ENCODE results near the gene MAD1L1. TPM values are rescaled to one million over a fixed set of nuclear protein-coding genes. Genes with fewer than 3 reads are reported as not detected.

MAD1L1 gene
- total RNA-seq, 1 experiment from 2014 or later, result 38.5 TPM

DNA sequence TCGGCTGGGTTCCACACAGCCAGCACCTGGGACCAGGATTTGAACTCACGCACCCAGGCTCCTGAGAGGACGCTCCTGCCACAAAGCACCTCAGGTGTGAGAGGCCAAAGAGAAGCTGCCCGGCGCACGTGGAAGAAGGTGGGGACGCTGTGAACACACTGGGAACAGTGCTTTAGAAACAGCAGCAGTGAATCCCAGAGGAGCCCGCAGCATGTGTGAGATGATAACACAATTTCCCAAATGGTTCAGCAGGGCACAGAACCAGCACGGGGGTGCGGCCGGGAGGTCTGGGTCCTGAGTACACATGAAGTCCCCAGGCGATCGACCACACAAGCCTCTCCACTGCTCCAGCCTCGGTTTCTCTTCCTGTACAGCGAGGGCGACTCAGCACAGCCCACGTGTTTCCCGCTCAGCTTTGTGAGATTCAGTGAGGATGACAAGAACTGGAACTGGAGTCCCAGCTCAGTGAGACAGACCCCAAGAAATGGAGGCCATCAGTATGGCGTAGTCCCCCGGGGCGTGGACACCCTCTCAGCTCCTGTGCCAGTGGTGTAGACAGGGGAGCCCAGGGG lies 188.3 kb downstream of the MAD1L1 start (continued):
- TF ChIP-seq YY1 (IDR thresholded peaks at IDR 0.05; ENCODE audit: extremely low read depth, insufficient replicate concordance, low read depth, low read length) (no peak), TCF7L2 (IDR thresholded peaks at IDR 0.05; ENCODE audit: borderline replicate concordance, extremely low read depth, insufficient read depth, insufficient read length) (no peak), EGR1 (IDR thresholded peaks at IDR 0.05; ENCODE audit: low read depth) (no peak), CBX3 (IDR thresholded peaks at IDR 0.05; ENCODE audit: low read depth) (no peak), ZFX (IDR thresholded peaks at IDR 0.05) (no peak)

DNA sequence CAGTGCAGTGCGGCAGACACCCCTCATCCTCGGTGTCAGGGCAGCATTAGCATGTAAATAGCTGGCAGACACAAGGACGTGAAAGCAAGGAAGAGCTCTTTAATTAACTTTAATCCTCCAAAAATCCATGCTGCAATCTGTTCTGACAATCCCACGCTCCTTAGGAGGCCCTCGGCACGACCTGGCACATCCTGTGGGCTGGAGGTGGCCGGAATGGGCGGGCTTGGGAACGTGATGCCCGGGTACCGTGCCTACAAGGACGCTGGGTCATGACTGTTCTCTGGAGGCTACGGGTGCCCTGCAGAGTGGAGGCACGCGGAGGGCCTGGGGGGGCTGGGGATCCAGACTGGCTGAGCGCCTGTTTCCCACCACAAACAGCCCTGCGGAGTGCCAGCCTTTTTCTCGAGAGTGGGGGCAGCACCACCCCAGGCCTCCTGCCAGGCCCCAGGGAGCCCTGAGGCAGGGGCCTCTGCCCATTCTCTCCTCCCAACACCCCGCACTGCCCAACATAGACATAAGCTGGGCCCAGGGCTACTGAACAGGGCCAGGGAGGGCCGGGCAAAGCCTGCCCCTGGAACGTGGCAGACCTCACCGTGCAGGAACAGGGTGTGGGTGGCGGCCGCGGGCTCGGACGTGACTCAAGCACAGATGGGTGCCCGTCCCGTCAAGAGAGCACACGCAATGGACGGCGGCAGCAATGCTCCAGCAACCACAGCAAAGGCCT lies 189.3 kb downstream of the MAD1L1 start:
- ChIA-PET RAD21 (ENCODE audit: low non-redundant PET in 1 of 2, low total read pairs in 2 of 2, uncharacterized antibody in 2 of 2, unreplicated experiment in 2 of 2) (no interaction called here), POLR2A (no interaction called here), CTCF (no interaction called here)
- Histone ChIP-seq H3K4me3 (replicated peaks in 1 of 2; ENCODE audit: low read depth in 1 of 2, low read length in 2 of 2) (no peak overlapping the region), H3K9me2 (ENCODE audit: insufficient read depth) (no peaks in the 10 kb centered on the region), H3K27me3 (ENCODE audit: insufficient read depth, low read length) (no peaks in the 10 kb centered on the region), H3K4me1 (ENCODE audit: control insufficient read depth in 1 of 2, insufficient read depth in 2 of 2, low read length in 2 of 2) (no peaks in the 10 kb centered on the region), H3K9me3 (ENCODE audit: control insufficient read depth in 1 of 2, insufficient read depth in 1 of 2, low read depth in 1 of 2, low read length in 2 of 2) (no peaks in the 10 kb centered on the region), H3K9ac (ENCODE audit: low read length) (no peak overlapping the region), H4K20me1 (ENCODE audit: insufficient read depth) (no peaks in the 10 kb centered on the region), H3K4me2 (ENCODE audit: low read length) (no peak overlapping the region), H3K27ac (ENCODE audit: low read depth, low read length) (no peak overlapping the region), H3K79me2 (ENCODE audit: insufficient read depth, low read length) (no peaks in the 10 kb centered on the region; the same call in 1 of the 2 replicates), H3K36me3 (ENCODE audit: control insufficient read depth in 1 of 2, insufficient read depth in 2 of 2, low read length in 2 of 2) (no peaks in the 10 kb centered on the region), H2AFZ (ENCODE audit: low read depth, low read length, poor library complexity, severe bottlenecking) (no peak overlapping the region)
- TF ChIP-seq SP1 (IDR thresholded peaks at IDR 0.05; ENCODE audit: low read depth), result no peak
- TF ChIP-seq CEBPB (IDR thresholded peaks at IDR 0.05; ENCODE audit: low read depth), result no peak
- TF ChIP-seq CBX3 (IDR thresholded peaks at IDR 0.05; ENCODE audit: low read depth), result no peak
- no peak for TF ChIP-seq ELF1 (IDR thresholded peaks at IDR 0.05; ENCODE audit: borderline replicate concordance, low read depth)
- no peak for TF ChIP-seq POLR2AphosphoS5 (IDR thresholded peaks at IDR 0.05; ENCODE audit: low read depth, low read length)
- DNase-seq (ENCODE audit: low read depth, low spot score) (no peak), ATAC-seq (no peak)
- intact Hi-C loops (cut with micrococcal nuclease), result no loop called here
- BruUV-seq (replicated peaks), result no TSS peak
